ENCODE measurements around the gene SPOCD1.

Gene SPOCD1

GRCh38 chr1:31789259-31790065 lies 26.4 kb downstream of the SPOCD1 start:
- in situ Hi-C loops (cut with MboI; ENCODE audit: low sequenced_read_pairs): no loop called here

GRCh38 chr1:31788825-31789256 lies 27.0 kb downstream of the SPOCD1 start:
- in situ Hi-C loops (cut with MboI; ENCODE audit: low sequenced_read_pairs): no loop called here

DNA sequence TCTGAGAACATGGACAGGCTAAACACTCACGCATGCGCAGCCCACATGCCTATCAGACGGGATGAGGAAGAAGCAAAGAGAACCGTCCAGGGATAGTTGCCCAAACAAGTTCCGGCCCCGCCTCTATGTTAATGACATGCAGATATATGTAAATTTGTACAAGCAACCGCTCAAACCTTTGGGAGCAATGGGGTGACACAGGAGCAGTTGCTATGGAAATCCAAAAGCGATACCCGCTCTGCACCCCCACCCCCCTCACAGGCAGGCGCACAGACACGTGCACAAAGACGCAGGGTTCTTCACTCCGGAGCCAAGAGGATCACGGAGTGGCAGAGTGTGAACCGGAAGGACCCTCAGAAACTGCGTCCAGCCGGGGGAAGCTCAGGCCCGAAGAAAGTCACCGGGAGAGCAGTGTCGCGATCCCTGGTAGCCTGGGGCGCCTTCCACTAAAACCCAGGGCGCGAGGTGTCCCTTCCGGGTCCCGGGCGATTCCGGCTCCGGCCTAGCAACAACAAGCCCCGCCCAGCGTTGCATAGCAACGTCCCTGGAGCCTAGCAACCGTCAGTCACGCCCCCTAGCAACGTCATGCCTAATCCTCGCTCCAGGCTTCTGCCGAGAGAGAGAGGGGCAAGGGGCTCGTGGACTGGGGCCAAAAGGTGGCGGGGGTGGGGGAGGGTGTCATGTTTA lies 27.5 kb downstream of the SPOCD1 start:
- in situ Hi-C loops (cut with MboI; ENCODE audit: low sequenced_read_pairs): no loop called here

GRCh38 chr1:31787786-31788137 lies 28.1 kb downstream of the SPOCD1 start:
- in situ Hi-C loops (cut with MboI; ENCODE audit: low sequenced_read_pairs): no loop called here

- in situ Hi-C loops (cut with MboI; ENCODE audit: low sequenced_read_pairs): no loop called here
Observed at GRCh38 chr1:31787261-31787660, 28.6 kb downstream of the SPOCD1 start.

DNA sequence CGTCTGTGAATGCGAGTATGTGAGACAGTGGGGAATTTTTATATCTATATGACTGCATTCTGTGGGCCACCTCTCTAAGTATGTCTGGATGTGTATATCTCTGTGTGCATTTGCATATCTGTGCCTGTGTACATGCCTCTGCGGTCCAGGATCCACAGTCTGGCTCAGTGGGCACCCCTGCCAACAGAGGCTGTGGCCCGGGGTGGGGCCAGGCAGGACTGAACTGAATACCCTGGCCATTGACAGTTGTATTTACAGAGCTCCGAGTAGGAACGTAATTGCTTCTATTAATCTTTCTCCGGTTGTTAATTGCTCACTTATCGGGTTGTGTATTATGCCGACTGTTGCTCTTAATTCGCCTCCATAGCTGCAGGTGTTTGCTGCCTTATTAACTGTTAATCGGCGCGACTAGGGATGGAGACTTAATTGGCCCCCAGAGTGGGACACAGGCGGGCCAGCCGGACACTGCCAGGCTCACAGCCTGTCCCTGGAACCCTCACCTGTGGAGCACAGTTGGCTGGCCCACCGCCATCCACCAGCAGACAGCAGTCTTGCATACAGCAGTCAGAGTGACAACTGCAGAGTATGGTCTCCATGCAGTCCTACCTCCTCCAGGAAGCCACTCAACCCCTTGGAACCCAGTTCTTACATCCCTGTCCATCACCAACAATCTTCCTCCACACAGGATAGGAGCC lies 29.3 kb downstream of the SPOCD1 start:
- in situ Hi-C loops (cut with MboI; ENCODE audit: low sequenced_read_pairs): no loop called here

DNA sequence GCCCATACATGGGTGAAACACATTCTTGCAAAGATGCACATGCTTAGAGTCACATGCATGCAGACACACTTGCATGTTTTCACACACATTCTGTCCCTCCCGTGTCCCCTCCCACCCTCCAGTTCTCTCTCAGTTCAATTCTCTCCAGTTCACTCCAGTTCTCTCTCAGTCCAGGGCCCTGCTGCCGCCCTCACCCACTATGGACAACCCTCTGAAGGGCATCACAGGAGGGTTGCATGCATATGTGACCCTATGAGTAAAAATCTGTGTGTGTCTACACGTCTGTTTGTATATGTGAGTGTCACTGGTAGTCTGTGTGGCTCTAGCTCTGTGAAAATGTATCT lies 29.9 kb downstream of the SPOCD1 start:
- in situ Hi-C loops (cut with MboI; ENCODE audit: low sequenced_read_pairs): no loop called here

GRCh38 chr1:31785020-31785946 lies 30.5 kb downstream of the SPOCD1 start:
- in situ Hi-C loops (cut with MboI; ENCODE audit: low sequenced_read_pairs): no loop called here

DNA sequence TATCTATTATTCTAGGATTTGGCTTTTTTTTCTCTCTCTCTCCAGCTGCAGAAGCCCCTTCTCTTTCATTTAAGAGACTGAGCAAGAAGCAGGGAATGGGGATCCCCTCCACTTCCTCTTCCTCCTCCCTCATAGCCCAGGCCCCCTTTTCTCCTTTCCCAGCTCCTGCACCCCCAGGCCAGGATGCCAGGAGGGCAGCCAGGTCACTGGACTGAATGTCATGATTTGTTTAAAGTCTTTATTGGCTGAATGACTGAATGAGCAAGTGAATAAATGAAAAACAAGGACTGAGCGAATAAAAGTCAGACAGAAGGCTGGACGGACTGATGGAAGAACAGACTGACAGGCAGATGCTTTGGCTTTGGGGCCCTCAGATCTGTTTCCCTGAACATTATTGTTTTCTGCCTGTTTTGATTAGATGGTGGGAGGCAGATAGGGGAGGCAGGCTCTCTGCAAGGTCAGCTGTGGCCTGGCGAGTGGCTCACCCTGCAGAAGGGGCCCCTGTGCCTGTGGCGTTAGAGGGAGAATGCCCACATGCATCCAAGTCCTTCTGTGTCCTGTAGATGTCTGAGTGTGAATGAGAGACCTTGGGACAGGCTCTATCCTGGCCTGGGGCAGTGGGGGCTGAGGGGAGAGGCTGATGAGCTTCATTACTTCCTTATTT lies 31.3 kb downstream of the SPOCD1 start:
- in situ Hi-C loops (cut with MboI; ENCODE audit: low sequenced_read_pairs): no loop called here

DNA sequence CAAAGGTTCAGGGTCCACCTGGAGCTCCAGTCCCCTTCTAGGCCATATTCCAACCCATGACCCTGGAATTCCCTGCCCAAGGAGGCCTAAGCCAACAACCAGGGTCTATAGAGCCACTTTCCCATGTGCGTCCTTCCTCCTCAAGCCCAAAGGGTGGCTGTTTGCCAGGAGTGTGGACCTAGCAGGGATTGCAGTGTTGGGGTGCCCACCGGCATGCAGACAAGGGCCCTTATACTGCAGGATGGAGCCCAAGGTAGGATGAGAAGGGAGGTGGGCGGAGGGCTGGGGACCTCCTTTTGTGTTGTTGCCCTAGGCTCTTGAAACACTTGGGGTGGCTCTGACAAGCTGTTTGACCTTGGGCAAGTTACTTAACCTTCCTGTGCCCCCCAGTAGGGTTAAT lies 32.0 kb downstream of the SPOCD1 start:
- in situ Hi-C loops (cut with MboI; ENCODE audit: low sequenced_read_pairs): no loop called here

DNA sequence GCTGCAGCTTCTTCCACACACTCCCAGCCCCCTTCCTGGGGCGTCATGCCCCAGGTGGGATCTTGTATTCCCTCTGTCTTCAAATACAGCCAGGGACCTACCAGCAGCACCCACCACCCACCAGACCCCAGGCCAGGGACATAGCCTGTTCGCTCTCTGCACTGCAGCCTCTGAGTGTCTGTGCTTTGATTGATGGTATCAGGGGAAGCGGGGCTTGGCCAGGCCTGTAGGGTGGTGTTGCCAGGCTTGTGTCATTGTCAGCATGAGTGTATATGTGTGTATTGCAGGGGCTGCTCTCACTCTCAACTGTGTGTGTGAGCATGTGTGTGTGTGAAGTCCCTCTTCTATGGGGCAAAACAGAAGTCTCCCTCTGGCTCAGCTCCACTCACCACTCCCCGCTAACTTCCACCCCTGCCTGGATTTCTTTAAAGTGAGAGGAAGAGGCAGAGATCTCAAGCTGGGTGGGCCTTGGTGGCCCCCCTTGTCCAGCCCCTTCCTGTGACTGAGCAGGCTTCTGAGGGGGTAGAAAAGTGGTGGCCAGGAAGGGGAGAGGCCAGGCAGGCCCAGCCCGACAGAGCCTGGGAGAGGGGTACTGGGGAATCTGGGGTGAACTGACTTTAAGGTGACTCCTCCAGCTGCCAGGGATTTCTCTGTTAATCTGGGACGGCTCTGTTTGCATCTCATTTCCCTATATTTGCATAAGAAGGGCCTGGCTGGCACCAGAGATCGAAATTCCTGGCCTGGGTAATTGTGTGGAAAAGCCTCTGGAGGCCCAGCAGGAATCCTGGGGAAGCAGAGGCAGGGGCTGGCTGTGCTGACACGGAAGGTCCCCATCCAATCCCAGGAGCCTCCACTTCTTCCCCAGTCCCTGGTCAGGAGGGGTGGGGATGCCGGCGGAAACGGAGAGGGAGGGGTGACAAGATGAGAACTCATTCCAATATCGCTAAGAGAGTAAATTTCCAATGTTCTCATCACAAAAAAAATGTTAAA lies 33.1 kb downstream of the SPOCD1 start:
- in situ Hi-C loops (cut with MboI; ENCODE audit: low sequenced_read_pairs): no loop called here

- in situ Hi-C loops (cut with MboI; ENCODE audit: low sequenced_read_pairs): no loop called here
Observed at GRCh38 chr1:31781756-31782371, 34.0 kb downstream of the SPOCD1 start.

- in situ Hi-C loops (cut with MboI; ENCODE audit: low sequenced_read_pairs): no loop called here
Observed at GRCh38 chr1:31781138-31781755, 34.6 kb downstream of the SPOCD1 start.

- in situ Hi-C loops (cut with MboI; ENCODE audit: low sequenced_read_pairs): no loop called here
Observed at GRCh38 chr1:31780632-31781031, 35.2 kb downstream of the SPOCD1 start.

DNA sequence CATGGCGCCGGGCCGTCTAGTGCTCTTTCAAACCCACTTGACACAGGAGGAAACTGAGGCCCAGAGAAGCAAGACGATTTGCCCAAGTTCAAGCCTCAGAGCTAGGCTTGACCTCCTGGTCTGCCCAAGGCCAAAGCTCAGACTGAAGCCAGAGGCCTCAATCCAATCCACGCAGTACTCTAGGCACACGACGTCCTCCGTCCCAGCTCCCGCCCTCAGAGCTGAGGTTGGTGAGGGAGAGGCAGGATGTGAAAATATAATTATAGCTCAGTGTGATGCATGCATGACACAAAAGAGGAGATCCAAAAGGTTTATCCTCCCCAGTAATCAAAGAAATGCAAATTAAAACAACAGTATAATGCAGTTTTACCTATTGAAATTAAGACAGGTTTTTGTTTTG lies 36.1 kb downstream of the SPOCD1 start:
- in situ Hi-C loops (cut with MboI; ENCODE audit: low sequenced_read_pairs): no loop called here

GRCh38 chr1:31778763-31779488 lies 36.9 kb downstream of the SPOCD1 start:
- in situ Hi-C loops (cut with MboI; ENCODE audit: low sequenced_read_pairs): no loop called here

DNA sequence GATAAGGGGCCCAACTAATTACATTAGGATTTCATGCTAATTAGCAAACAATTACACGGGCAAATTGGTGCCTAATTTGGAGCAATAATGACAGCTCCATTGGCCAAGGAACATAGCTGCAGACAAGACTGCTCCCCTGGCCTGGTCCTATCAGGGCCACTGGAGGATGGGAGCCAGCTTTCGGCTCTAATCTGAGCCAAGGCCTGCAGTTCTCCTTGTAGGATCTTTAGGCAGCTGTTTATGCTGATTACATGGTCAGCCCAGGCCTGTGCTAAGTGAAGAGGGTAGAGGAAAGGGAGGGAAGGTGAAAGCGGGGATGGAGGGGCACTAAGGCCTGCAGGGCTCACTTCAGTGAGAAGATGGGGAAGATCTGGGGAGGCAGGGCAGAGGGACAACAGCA lies 39.3 kb downstream of the SPOCD1 start:
- in situ Hi-C loops (cut with MboI; ENCODE audit: low sequenced_read_pairs): no loop called here

DNA sequence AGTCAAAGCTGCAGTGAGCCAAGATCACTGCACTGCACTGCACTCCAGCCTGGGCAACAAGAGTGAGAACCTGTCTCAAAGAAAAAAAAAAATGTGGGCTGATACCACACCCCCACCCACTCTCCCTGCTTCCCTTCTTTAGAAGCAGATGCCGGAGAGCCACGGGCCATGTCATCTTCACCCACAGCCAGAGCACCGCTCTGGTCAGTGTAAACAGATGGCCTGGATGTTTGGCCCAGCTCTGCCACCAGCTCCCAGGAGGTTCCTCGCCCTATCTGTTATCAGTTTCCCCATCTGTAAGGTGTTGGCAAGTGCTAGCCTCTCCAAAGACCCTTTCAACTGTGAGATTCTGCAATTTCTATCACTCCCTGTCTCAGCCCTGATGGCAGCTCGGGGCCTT lies 39.8 kb downstream of the SPOCD1 start:
- in situ Hi-C loops (cut with MboI; ENCODE audit: low sequenced_read_pairs): no loop called here
